Activated CD8-positive, alpha-beta memory T cell treated with anti-CD3 and anti-CD28 coated beads for 36 hours (primary cell): ENCODE data around the gene AKNAD1. TPM values are rescaled to one million over a fixed set of nuclear protein-coding genes. Genes with fewer than 3 reads are reported as not detected.

Experiments used
- total RNA-seq, 2 experiments: library from RNA; stranded (reverse); gene quantifications; one replicate each; pipeline ENCODE4 v1.2.3, GENCODE V29; 2021

The AKNAD1 gene
- total RNA-seq, 2 experiments from 2014 or later, result not detected

Other genes starting within 250 kb of the AKNAD1 start
- gene HENMT1, start 196.0 kb downstream of the AKNAD1 start, total RNA-seq, result 10 to 100 TPM; 30.6 to 32.4 TPM
- 10 to 100 TPM; 73.8 to 75.4 TPM for gene PRPF38B, start 164.8 kb downstream of the AKNAD1 start, total RNA-seq
- not detected for gene FNDC7, start 144.2 kb downstream of the AKNAD1 start, total RNA-seq
- 10 to 100 TPM; 35.3 to 39.8 TPM for gene STXBP3, start 110.4 kb downstream of the AKNAD1 start, total RNA-seq
- gene GPSM2, start 19.9 kb upstream of the AKNAD1 start, total RNA-seq, result 1 to 10 TPM; 6.8 to 7.4 TPM
- 10 to 100 TPM; 16.8 to 22.5 TPM for gene CLCC1, start 106.4 kb upstream of the AKNAD1 start, total RNA-seq
- 10 to 100 TPM; 11.9 to 13.4 TPM for gene WDR47, start 185.0 kb upstream of the AKNAD1 start, total RNA-seq
- gene TAF13, start 218.9 kb upstream of the AKNAD1 start, total RNA-seq, result 10 to 100 TPM; 33.2 to 38.5 TPM
- 10 to 100 TPM; 29.0 to 29.1 TPM for gene TMEM167B, start 233.7 kb upstream of the AKNAD1 start, total RNA-seq